Activated CD8-positive, alpha-beta memory T cell treated with anti-CD3 and anti-CD28 coated beads, Interleukin-2, amount 50 U/mL, for 48 hours (primary cell): ENCODE results near the gene GNAQ.

Experiments used
- DNase-seq: peaks from one replicate; pipeline ENCODE4 v3.0.0-alpha.2; 2020

The GNAQ gene

GRCh38 chr9:78031893-78032729 lies 500 bp upstream of the GNAQ start:
- DNase-seq, result peak; percentile 82

DNA sequence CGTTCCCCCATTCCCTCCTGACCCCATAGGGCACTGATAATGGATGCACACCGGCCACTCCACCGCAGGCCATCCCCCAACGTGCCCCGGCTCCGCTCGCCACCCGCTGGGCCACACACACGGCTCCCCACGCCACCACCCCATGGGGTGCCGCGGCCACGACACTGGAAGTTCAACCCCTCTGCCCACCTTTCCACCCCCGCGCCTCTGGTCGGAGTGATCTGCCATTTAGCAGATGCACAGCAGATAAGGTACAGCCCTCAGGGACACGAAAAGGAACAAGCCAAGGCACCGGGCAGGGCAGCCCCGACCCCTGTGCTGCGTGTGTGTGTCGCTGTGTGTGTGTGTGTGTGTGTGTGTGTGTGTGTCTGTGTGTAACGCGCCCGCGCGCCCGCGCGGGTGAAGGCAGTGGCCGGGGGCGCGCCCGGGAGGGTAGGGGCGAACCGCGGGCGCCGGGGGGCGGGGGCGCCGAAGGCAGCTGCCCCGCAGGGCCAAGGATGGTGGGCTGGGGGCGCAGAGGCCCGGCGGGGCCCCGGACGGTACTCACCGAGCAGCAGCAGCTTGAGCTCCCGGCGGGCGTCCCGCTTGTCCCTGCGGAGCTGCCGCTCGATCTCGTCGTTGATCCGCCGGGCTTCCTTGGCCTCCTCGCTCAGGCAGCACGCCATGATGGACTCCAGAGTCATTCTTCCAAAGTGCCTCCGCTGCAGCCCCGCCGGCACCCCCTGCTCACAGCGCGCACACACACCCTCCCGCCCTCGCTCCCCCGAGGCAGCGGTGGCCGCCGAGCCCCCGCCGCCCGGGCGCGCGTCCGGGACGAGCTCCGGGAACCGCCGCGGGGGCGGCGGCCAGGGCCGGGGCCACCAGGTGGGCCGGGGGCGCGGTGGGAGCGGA lies 813 bp downstream of the GNAQ start:
- peak; percentile 77 for DNase-seq

GRCh38 chr9:78030296-78030552 lies 1.4 kb downstream of the GNAQ start:
- DNase-seq, result peak; percentile 69

DNA sequence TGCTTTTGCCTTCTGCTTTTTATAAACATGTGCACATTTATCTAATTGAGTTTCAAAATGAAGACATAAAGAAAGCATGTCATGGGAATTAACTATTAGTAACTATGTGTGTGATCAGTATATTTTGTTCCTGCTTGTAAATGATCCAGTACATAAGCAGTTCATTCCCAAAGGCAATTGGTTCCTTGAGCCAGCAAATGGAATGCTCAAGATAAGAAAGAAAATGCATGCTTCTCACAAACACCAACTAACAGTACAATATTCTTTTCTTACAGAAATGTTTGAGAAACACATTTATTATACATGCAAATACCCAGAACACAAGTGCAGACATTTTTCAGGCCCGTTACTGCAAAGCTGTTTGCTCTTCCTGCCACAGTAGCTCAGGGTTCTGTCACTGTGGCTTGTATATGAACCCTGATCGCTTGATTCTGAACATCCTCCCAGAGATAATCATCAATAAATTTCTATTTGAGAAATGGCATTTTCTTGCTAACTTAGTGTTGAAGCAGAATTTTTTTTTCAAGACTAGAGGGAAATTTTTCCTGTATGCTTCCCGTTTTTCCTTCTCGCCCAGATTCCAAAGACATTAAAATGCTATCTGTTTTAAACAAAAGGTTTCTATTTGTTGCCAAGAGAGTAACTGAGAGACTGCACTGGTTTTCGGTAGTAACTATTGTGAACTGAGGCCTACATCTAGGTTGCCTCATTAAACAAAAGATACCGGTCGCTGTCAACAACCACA lies 1.9 kb downstream of the GNAQ start:
- DNase-seq, result no peak

DNA sequence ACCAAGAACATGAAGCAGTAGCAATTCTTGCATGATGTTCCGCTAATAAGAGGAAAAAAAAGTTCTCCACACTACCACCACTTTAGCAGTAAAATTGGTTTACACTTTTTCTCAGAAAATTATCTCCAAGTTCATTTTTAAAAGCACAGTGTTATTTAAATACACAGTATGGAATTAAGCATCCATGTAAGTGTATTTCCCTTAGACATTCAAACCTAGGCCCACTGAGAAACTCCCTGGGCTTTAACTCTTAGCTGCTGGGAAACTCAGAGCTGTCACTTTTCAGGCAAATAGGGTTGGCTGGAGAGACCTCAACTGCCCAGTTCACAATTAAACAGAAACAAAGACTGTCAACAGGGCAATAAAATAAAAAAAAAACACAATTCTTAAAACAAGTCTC lies 2.7 kb downstream of the GNAQ start:
- DNase-seq, result no peak

GRCh38 chr9:78026947-78027346 lies 4.7 kb downstream of the GNAQ start:
- DNase-seq, result no peak

GRCh38 chr9:78026416-78026815 lies 5.2 kb downstream of the GNAQ start:
- DNase-seq, result no peak

DNA sequence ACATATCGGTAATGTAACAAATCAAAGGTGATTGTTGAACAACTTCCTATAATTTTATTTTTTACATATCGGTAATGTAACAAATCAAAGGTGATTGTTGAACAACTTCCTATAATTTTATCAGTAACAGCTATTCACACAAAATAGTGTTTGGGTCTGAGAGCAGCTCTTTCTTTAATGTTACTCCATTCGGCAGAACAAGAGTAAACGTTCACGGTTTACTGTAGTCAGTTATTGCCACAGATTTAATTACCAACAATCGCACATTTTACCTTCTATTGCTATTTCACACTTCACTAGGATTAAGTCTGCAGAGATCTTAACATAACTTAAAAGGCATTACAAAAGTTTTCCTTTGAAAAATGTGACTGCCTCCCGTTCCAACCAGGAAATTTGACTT lies 6.4 kb downstream of the GNAQ start:
- no peak for DNase-seq

- DNase-seq, result no peak
Observed at GRCh38 chr9:78023003-78023741, 8.4 kb downstream of the GNAQ start.

DNA sequence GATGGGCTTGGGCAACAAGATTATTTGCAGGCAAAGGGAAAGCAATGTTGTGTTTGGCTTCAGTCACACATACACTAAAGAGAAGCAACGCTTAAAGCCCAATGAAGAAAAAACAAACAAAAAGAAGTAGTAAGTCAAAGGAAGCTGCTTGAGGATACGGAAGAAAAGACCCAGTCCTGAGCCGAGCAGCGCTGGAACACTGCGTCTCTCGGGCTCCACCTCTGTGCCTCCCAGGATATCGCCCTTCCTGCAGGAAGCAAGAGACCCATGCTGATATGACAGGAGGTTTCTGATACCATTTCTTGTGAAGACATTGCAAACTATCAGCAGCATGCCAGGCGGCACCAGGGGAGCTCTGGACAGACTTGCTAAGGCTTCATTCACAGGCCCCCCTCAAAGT lies 9.9 kb downstream of the GNAQ start:
- DNase-seq, result no peak

- DNase-seq, result no peak
Observed at GRCh38 chr9:78017190-78017693, 14.4 kb downstream of the GNAQ start.

GRCh38 chr9:78015241-78015640 lies 16.4 kb downstream of the GNAQ start:
- no peak for DNase-seq

GRCh38 chr9:78014776-78015175 lies 16.8 kb downstream of the GNAQ start:
- no peak for DNase-seq

- no peak for DNase-seq
Observed at GRCh38 chr9:78013934-78014333, 17.7 kb downstream of the GNAQ start.

GRCh38 chr9:78011049-78011448 lies 20.6 kb downstream of the GNAQ start:
- no peak for DNase-seq

DNA sequence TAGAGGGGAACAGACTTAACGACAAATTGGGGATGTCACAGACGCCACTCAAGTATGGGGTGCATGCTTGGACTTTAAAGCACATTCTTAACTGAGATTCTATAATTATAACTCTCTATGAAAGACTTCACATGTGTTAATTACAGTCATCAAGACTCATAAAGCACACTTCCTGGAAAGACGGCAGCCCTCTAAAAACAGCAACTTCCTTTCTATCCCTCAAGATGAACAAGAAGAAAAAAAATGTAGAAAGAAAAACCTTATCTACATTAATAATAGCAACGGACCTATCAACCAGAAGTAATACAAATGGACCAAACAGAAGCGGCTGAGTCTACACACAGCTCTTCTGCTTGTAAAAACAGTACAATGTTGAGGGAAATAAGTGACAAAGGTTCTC lies 21.2 kb downstream of the GNAQ start:
- DNase-seq, result no peak

- DNase-seq, result no peak
Observed at GRCh38 chr9:78009186-78009585, 22.4 kb downstream of the GNAQ start.

GRCh38 chr9:78006734-78007133 lies 24.9 kb downstream of the GNAQ start:
- no peak for DNase-seq

DNA sequence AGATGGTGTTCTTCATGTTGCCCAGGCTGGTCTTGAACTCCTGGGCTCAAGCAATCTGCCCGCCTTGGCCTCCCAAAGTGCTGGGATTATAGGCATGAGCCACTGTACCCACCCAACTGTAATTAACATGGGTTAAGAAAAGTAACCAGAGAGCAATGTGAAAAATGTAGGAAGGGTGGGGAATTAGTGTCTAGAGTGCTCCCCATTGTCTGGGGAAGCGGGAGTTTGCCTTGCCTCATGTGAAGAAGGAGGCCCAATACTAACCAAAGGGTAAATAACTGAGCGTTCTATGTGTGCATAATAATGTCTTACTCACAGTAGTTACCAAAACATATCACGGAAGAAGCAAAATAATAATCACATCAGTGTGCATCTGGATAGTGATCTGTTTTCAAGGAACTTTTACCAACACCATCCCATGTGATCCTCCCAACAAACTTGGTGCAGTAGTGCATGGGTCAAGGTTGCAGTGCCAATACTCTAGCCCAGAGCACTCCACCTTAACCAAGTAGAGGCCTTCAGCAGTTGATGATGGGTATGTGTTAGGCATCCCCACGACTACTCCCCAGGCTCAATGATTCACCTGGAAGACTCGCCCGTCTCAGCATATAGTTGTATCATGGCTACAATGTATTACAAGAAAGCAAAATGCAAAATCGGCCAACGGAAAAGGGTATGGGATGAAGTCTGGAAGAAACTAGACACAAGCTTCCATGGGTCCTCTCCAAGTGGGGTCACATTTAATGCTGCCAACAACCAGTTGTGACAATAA lies 26.2 kb downstream of the GNAQ start:
- no peak for DNase-seq

DNA sequence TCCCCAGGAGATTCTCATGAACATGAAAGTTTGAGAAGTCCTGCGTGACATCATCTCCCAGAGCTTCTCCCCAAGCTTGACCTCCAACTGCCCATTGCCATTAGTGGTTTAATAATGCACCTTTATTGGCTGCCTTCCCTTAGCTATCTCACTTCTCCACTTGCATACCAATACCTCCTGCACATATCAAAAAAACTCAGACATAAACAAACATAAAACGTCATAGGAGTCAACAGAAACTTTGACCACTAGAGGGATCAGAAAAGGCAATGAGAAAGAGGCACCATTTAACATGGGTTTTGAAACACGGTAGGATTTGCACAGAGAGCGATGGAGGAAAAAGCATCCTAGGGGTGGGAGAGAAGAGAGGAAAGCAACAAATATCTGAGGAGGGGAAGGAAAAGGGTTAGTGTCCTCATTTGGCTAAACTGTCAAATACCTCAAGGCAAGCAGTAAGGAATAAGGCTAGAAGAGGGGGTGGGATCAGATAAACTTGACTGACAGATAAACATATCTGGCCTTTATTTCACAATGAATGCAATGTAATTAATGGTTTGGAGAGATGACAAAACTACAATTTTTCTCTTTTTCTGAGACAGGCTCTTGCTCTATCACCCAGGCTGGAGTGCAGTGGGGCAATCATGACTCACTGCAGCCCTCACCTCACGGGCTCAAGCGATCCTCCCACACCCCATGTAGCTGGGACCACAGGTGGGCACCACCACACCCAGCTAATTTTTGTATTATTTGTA lies 27.0 kb downstream of the GNAQ start:
- no peak for DNase-seq

GRCh38 chr9:78003730-78004129 lies 27.9 kb downstream of the GNAQ start:
- no peak for DNase-seq
